Mesodermal cell (in vitro differentiated cells): Measurements from ENCODE around the gene CREB3L4.
A peak's percentile ranks its signal among the peaks of the same experiment; 100 is the strongest.
"Not testable (repeated sequence)": the region's sequence is repeated elsewhere in the genome, so short reads cannot be mapped to it uniquely, and the experiment has no call there.

Source experiments
- H3K27ac ChIP-seq: 2 replicates; pipeline ENCODE4 v1.7.0; 2013; ENCODE audit warnings: mild to moderate bottlenecking, low read depth, low read length, moderate library complexity; ENCODE audit not compliant: severe bottlenecking
- H3K36me3 ChIP-seq: 2 replicates; pipeline ENCODE4 v1.7.1; 2013; ENCODE audit warnings: mild to moderate bottlenecking, low read length, moderate library complexity; ENCODE audit not compliant: control insufficient read depth, insufficient read depth
- H3K4me1 ChIP-seq: one replicate; pipeline ENCODE4 v1.7.1; 2013; ENCODE audit warnings: mild to moderate bottlenecking, low read length; ENCODE audit not compliant: insufficient read depth, control insufficient read depth, poor library complexity, severe bottlenecking
- H3K4me3 ChIP-seq: 2 replicates; pipeline ENCODE4 v1.7.0; 2013; ENCODE audit warnings: low read length, control low read depth, mild to moderate bottlenecking; ENCODE audit not compliant: insufficient read depth, poor library complexity, severe bottlenecking; ENCODE audit errors: extremely low read depth
- H3K9me3 ChIP-seq: 2 replicates; pipeline ENCODE4 v1.7.1; 2013; ENCODE audit warnings: mild to moderate bottlenecking, low read length, moderate library complexity; ENCODE audit not compliant: control insufficient read depth
- WGBS, 2 experiments: methylation state at CpG; one replicate each; pipeline ENCODE4 v1.1.5; 2013; ENCODE audit warnings: missing lambda C conversion rate in 2 of 2; ENCODE audit not compliant: insufficient coverage in 2 of 2; 5-methylcytosine and 5-hydroxymethylcytosine counted together

The CREB3L4 gene

DNA sequence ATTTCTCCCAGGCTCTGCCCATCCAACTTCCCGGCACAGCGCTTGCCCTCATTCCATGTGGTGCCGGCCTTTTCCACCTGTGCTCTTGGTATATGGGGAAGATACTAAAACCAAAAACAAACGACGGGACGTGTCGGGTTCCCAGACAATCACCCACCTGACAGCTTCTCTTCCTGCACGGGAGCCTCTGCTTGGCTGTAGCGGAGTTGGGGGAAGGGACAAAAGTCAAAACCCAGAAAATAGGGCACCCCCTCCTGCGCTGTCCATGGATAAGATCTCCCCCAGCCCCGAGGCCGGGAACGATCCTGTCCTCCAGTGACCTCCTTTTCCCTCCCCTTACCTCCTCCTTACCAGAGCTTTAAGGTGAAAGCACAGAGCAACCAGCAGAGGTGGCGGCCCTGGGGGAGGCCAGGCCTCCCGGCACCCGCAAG is 9.1 kb downstream of the CREB3L4 start:
- Histone ChIP-seq H3K36me3 (peaks cover 63% of the 10 kb centered on the region), H3K27ac (peak overlapping the region; percentile 59)

DNA sequence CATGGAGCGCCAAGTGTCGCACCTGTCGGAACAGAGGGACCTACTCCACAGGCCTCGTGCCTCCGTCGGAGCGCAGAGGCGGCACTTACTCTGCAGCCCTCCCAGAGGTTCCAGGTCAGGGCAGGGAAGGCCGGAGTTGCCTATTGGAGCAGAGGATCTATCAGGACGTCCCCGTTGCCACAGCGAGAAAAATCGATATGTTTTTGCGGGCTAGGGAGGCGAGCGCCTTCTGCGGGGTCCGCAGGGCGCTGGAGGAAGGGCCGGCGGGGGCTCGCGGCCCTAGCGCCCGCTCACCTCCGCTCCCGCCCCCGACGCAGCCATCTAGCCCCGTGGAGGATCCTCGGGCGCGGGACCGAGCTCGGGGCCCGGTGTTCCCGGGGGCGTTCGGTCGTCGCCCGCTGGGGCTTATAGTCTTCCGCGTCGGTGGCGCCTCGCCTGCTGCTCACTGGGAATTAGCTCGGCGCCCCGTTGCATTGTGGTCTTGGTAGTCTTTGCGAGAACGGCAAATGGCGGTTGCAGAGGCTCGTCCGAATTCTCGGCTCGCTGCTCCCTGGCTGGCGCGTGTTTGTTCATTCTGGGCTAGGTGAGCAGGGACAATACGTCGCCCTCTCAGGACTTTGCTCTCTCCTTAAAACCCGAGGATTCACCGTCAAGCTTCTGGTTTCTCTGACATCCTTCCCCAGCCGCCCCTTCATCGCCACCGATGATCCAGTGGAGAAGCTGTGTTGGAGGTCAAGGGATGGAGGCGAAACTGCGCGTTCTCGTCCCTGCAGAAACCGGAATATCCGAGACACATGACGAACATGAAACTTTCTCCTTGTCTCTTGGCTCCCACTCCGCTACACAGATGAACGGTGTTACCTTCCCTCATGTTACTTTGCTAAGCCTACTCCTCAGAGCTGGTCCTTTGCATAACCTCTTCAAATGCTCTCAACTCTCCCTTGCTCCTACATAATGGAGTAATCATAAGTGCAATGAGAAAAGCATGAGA is 9.8 kb downstream of the CREB3L4 start, which contains the start of gene JTB:
TSS of gene JTB (minus strand) at position 425 of the 991 bp plus-strand sequence. CDS start at position 3, 422 bp downstream.
- Histone ChIP-seq H3K36me3 (peaks cover 70% of the 10 kb centered on the region), H3K27ac (peak within 1 kb of the TSS; percentile 59), H3K4me3 (peak within 1 kb of the TSS; percentile 86), H3K9me3 (no peaks in the 10 kb centered on the region), H3K4me1 (peaks cover 6% of the 10 kb centered on the region)
- 0 to 1% methylated on average over 70 to 72 of the region's 75 CpGs for WGBS, 2 experiments

More for the DNA sequence above, 9.1 kb downstream of the CREB3L4 start:
- WGBS, 2 experiments = 2 to 3% methylated on average over 6 to 12 of the region's 16 CpGs
- Histone ChIP-seq H3K4me1 (peaks cover 6% of the 10 kb centered on the region), H3K4me3 (peak overlapping the region; percentile 86), H3K9me3 (no peaks in the 10 kb centered on the region)

DNA sequence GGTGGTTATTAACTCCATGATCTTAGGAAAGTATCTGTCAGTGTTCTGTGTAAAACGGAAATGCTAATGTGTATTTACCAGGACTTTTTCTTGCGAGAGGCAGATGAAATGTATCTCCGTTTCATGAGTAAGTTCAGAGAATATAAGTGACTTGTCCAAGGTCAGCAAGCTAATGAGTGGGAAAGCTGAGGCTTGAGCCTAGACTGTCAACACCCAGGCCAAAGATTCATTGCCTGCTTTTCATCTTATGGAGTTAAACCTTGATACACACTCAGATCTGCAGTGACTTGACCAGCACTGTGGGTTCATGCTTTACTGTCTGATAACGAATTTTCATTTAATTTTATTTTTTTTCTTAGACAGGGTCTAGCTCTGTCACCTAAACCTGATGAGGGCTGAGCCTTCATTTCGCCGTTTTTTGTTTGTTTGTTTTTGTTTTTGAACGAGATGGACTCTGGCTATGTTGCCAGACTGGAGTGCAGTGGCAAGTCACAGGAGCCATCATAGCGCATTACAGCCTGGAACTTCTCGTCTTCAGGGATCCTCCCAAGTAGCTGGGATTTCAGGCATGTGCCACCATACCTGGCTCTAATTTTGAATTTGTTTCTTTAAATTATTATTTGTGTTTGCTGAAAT is 10.7 kb downstream of the CREB3L4 start:
- H3K36me3 ChIP-seq = peaks cover 74% of the 10 kb centered on the region
- peaks cover 6% of the 10 kb centered on the region for H3K4me1 ChIP-seq
- peak overlapping the region; percentile 86 for H3K4me3 ChIP-seq
- H3K9me3 ChIP-seq = no peaks in the 10 kb centered on the region
- peak overlapping the region; percentile 45 for H3K27ac ChIP-seq
- WGBS, 2 experiments = 85 to 92% methylated on average over 8 of the region's 9 CpGs

DNA sequence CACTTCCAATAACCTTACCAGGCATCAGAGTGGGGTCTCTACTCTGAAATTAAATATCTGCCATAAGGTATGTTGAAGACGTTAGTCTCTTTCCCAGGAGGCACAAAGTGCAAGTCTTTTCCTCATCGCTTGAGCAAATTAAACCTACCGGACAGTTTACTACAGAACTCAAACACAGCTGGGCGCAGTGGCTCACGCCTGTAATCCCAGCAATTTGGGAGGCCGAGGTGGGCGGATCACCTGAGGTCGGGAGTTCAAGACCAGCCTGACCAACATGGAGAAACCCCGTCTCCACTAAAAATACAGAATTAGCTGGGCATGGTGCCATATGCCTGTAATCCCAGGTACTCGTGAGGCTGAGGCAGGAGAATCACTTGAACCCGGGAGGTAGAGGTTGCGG is 11.4 kb downstream of the CREB3L4 start:
- H3K27ac ChIP-seq, H3K9me3 ChIP-seq, H3K4me3 ChIP-seq, H3K4me1 ChIP-seq: not testable (repeated sequence)
- H3K36me3 ChIP-seq = peaks cover 75% of the 10 kb centered on the region
- 85 to 96% methylated on average over 10 of the region's 12 CpGs for WGBS, 2 experiments

DNA sequence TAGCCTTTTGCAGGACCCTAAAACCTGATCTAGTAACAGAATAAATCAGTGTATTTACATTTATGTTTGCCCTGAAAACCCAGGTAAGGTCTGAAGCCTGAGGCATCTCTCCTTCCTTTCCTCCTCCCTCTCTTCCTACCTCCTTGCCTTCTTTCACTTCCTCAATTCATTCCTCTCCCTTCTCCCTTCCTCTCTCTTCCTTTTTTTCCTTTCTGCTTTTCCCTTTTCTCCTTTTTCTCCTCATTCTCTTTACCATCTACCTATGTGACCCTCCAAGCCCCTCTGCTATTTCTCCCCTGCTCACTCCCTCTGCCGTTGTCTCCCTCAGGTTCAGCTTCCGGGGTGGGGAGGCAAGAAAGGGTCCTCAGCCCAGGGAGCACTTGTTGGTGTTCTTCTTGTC is 14.0 kb downstream of the CREB3L4 start:
- Histone ChIP-seq H3K4me1 (peaks cover 13% of the 10 kb centered on the region), H3K36me3 (peaks cover 60% of the 10 kb centered on the region)
- not testable (repeated sequence) for H3K4me3 ChIP-seq, H3K9me3 ChIP-seq, H3K27ac ChIP-seq
- WGBS, 2 experiments = 100% methylated on average over 2 of the region's 2 CpGs; no CpG with 5 or more reads in 1 of the 2 experiments

DNA sequence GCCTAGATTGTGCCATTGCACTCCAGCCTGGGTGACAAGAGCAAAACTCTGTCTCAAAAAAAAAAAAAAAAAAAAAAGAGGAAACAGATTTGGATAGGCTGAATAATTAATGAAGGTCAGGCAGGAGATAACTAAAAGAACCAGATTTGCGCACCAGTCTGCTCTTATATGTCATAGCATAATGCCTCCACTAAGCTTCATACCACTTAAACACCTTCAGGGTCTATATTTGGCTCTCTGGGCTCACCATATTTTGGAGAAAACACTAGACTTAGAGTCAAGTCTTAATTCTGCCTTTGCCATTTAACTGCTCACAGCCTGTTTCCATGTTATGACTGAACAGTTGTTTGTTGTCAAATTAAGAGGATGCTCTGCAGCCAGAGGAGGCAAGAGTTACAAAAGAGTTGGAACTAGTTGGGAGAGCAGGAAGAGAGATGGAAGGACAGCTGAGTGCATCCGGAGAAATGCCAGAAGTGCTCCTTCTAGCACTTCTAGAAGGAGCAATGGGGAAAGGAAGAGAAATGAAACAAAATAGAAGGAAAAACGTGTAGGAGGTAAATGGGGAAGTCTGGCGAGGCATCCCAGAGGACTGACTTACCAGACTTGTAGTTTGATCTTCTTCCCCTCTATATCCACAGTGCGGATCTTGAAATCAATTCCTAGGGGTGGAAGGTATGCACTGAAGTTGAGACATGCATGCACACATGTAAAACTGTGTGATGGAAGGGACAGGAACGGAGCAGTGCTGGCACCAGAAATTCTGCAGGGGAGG is 16.6 kb downstream of the CREB3L4 start:
- Histone ChIP-seq H3K36me3 (peaks cover 48% of the 10 kb centered on the region), H3K27ac (no peak overlapping the region), H3K4me3 (peak overlapping the region; percentile 69), H3K4me1 (peaks cover 10% of the 10 kb centered on the region), H3K9me3 (no peaks in the 10 kb centered on the region)
- WGBS, 2 experiments = 87 to 95% methylated on average over 2 to 3 of the region's 6 CpGs

DNA sequence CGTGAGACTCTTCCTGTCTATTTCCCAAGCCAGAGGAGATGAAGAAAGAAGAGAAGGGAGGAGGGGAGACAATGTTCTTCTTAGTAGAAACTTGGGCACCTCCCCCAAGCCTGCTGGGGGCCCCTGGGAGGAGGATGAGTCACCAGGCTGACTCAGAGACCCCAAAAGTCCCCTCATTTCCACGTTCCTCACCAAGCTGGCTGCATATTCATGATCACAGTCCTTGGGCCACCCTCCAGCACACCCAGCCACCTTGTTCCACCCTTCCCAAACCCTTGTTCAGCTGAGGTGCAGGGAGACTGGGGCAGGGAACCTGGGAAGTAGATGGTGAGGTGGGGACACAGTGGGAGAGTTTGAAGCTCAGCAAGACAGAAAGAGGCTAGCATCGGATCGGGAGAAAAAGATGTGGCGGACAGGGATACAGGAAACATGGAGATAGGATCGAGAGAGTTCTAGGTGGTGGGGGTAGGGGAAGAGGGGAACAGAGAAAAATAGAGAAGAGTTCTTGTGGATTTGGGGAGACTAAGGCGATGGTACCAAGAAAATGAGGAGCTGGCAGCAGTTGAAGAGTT is 17.7 kb downstream of the CREB3L4 start:
- peak overlapping the region; percentile 69 for H3K4me3 ChIP-seq
- H3K9me3 ChIP-seq = no peaks in the 10 kb centered on the region
- H3K27ac ChIP-seq = peak overlapping the region; percentile 71
- H3K4me1 ChIP-seq = peaks cover 10% of the 10 kb centered on the region
- peaks cover 41% of the 10 kb centered on the region for H3K36me3 ChIP-seq
- 5 to 8% methylated on average over 5 of the region's 7 CpGs for WGBS, 2 experiments

DNA sequence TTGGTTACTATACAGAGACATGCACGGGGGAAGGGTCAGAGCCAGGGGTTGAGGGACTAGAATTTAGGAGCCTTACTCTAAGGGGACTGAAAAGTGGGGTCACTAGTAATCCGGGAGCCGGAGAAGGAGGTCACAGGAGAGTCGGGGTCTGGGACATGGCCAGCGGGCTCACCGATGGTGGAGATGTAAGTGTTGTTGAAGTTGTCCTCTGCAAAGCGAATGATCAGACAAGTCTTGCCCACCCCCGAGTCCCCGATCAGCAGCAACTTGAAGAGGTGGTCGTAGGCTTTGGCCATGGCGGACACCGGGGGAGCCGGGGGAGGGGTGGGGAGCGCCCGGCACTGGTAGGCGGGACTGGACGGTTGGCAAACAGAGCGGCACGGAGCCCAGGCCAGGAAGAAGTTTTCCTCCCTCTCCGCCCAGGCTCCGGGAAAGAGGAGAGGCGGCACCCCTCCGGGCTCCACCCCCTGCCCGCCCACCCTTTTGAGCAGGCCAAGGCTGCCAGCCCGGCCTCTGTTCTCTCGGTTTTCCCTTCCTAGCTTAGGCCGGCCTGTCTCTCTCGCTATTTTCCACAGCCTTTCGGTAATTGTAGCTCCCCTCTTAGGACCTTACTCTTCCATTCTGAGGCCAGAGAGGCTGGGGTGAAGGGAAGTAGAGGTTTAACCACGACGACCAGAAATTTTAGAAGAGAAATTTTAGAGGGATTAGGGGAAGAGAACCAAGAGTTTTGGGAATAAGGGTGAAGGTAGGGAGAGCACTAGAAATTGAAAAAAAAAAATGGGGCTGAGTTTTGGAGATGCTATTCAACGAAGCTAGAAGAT is 18.4 kb downstream of the CREB3L4 start, which contains the start of gene RAB13:
TSS of gene RAB13 (minus strand) at position 399 of the 821 bp plus-strand sequence. CDS start at position 296, 103 bp downstream.
- Histone ChIP-seq H3K4me1 (peaks cover 10% of the 10 kb centered on the region), H3K9me3 (no peaks in the 10 kb centered on the region), H3K4me3 (peak within 1 kb of the TSS; percentile 69), H3K36me3 (peaks cover 33% of the 10 kb centered on the region), H3K27ac (peak within 1 kb of the TSS; percentile 86)
- WGBS, 2 experiments = 0 to 1% methylated on average over 11 to 21 of the region's 32 CpGs

DNA sequence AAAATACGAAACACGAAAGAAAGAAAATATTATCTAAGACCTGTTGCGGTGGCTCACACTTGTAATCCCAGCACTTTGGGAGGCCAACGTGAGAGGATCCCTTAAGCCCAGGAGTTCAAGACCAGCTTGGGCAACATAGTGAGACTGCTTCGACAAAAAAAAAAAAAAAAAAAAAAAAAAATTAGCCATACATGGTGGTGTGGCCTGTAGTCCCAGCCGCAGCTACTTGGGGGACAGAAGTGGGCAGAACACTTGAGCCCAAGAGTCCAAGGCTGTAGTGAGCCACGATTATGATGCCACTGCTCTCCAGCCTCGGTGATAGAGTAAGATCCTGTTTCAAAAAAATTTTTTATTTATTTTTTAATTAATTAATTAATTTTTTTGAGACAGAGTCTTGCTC is 19.9 kb downstream of the CREB3L4 start:
- H3K4me1 ChIP-seq = peaks cover 15% of the 10 kb centered on the region
- no peaks in the 10 kb centered on the region for H3K9me3 ChIP-seq
- whole genome bisulfite sequencing, 2 experiments = 100% methylated on average over 3 to 5 of the region's 8 CpGs
- peaks cover 33% of the 10 kb centered on the region for H3K36me3 ChIP-seq
- no peak overlapping the region for H3K4me3 ChIP-seq
- H3K27ac ChIP-seq = no peak overlapping the region
